ENCODE measurements around the gene GSAP.

DNA sequence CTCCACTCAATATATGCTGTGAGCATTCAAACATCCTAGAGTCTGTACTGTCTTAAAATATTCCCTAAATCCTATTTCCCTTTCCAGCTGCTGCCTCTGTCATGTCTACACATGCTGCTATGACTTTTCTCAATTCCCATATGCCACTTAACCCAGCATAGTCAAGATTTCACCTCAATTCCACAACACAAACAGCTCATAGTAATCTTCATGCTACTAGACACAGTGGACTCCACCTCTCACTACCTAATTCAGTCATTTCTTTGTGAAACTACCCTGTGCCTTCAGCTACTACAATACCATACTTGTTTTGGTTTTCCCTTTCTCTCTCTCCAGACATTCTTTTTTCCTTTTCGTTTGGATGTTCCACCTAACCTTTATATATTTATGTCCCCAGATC, 45.5 kb downstream of the GSAP start:
- TF ChIP-seq, protein P1, sequence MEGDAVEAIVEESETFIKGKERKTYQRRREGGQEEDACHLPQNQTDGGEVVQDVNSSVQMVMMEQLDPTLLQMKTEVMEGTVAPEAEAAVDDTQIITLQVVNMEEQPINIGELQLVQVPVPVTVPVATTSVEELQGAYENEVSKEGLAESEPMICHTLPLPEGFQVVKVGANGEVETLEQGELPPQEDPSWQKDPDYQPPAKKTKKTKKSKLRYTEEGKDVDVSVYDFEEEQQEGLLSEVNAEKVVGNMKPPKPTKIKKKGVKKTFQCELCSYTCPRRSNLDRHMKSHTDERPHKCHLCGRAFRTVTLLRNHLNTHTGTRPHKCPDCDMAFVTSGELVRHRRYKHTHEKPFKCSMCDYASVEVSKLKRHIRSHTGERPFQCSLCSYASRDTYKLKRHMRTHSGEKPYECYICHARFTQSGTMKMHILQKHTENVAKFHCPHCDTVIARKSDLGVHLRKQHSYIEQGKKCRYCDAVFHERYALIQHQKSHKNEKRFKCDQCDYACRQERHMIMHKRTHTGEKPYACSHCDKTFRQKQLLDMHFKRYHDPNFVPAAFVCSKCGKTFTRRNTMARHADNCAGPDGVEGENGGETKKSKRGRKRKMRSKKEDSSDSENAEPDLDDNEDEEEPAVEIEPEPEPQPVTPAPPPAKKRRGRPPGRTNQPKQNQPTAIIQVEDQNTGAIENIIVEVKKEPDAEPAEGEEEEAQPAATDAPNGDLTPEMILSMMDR (IDR thresholded peaks at IDR 0.05), result no peak
- no peak for TF ChIP-seq ESRRA (CRISPR knock-in tag; IDR thresholded peaks at IDR 0.05; ENCODE audit: borderline replicate concordance)
- TF ChIP-seq ETV6 (CRISPR knock-in tag; IDR thresholded peaks at IDR 0.05), result no peak
- TF ChIP-seq, protein P2, sequence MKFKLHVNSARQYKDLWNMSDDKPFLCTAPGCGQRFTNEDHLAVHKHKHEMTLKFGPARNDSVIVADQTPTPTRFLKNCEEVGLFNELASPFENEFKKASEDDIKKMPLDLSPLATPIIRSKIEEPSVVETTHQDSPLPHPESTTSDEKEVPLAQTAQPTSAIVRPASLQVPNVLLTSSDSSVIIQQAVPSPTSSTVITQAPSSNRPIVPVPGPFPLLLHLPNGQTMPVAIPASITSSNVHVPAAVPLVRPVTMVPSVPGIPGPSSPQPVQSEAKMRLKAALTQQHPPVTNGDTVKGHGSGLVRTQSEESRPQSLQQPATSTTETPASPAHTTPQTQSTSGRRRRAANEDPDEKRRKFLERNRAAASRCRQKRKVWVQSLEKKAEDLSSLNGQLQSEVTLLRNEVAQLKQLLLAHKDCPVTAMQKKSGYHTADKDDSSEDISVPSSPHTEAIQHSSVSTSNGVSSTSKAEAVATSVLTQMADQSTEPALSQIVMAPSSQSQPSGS (CRISPR knock-in tag; IDR thresholded peaks at IDR 0.05; ENCODE audit: borderline replicate concordance, low read depth), result no peak
- TF ChIP-seq ATF1 (CRISPR knock-in tag; IDR thresholded peaks at IDR 0.05), result no peak
- no peak for TF ChIP-seq JAZF1 (CRISPR knock-in tag; IDR thresholded peaks at IDR 0.05)
- TF ChIP-seq FOXK1 (CRISPR knock-in tag; IDR thresholded peaks at IDR 0.05), result no peak
- no peak for TF ChIP-seq NR2C2 (CRISPR knock-in tag; IDR thresholded peaks at IDR 0.05)
- TF ChIP-seq, protein P3, sequence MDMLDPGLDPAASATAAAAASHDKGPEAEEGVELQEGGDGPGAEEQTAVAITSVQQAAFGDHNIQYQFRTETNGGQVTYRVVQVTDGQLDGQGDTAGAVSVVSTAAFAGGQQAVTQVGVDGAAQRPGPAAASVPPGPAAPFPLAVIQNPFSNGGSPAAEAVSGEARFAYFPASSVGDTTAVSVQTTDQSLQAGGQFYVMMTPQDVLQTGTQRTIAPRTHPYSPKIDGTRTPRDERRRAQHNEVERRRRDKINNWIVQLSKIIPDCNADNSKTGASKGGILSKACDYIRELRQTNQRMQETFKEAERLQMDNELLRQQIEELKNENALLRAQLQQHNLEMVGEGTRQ (CRISPR knock-in tag; IDR thresholded peaks at IDR 0.05), result no peak
- TF ChIP-seq GRHL2 (CRISPR knock-in tag; IDR thresholded peaks at IDR 0.05; ENCODE audit: insufficient replicate concordance, severe bottlenecking), result no peak
- TF ChIP-seq ELF4 (CRISPR knock-in tag; IDR thresholded peaks at IDR 0.05; ENCODE audit: low read depth), result no peak
